Neural progenitor cell (in vitro differentiated cells): ENCODE results near the gene METTL9. TPM values are rescaled to one million over a fixed set of nuclear protein-coding genes. Genes with fewer than 3 reads are reported as not detected.

Experiments used
- DNase-seq: peaks from one replicate; pipeline ENCODE4 v3.0.0-alpha.2; 2016; ENCODE audit warnings: low spot score
- H2AFZ ChIP-seq: fragments of 200-600 bp; sonication (generic); replicated peaks from 2 replicates; pipeline ENCODE4 v1.6.1; 2016; ENCODE audit warnings: antibody characterized with exemption
- H3F3A ChIP-seq: fragments of 200-600 bp; sonication (generic); 2 replicates; pipeline ENCODE4 v1.6.1; 2016; ENCODE audit warnings: antibody characterized with exemption, low read depth
- H3K27ac ChIP-seq: fragments of 200-600 bp; sonication (generic); 2 replicates; pipeline ENCODE4 v1.5.1; 2016; ENCODE audit warnings: mild to moderate bottlenecking
- H3K27me3 ChIP-seq: fragments of 200-600 bp; sonication (generic); 2 replicates; pipeline ENCODE4 v1.6.1; 2016; ENCODE audit warnings: mild to moderate bottlenecking, moderate library complexity
- H3K36me3 ChIP-seq: fragments of 200-600 bp; sonication (generic); 2 replicates; pipeline ENCODE4 v1.5.1; 2016
- H3K4me1 ChIP-seq: fragments of 200-600 bp; sonication (generic); 2 replicates; pipeline ENCODE4 v1.6.1; 2016; ENCODE audit warnings: mixed run types
- H3K4me2 ChIP-seq: fragments of 200-600 bp; sonication (generic); 2 replicates; pipeline ENCODE4 v1.6.1; 2016
- H3K4me3 ChIP-seq: fragments of 200-600 bp; sonication (generic); 2 replicates; pipeline ENCODE4 v1.5.1; 2016
- H3K79me2 ChIP-seq: fragments of 200-600 bp; sonication (generic); 2 replicates; pipeline ENCODE4 v1.6.1; 2016; ENCODE audit warnings: low read depth
- H3K9ac ChIP-seq: fragments of 200-600 bp; sonication (generic); 2 replicates; pipeline ENCODE4 v1.6.1; 2016
- H3K9me3 ChIP-seq: fragments of 200-600 bp; sonication (generic); 2 replicates; pipeline ENCODE4 v1.5.1; 2016; ENCODE audit warnings: low read depth
- H4K20me1 ChIP-seq: fragments of 200-600 bp; sonication (generic); 2 replicates; pipeline ENCODE4 v1.6.1; 2016; ENCODE audit warnings: low read depth
- H3K27ac Mint-ChIP-seq: 3 replicates; pipeline ENCODE4 v1.8.0; 2021; ENCODE audit warnings: mixed read lengths
- H3K27me3 Mint-ChIP-seq: 2 replicates; pipeline ENCODE4 v1.8.0; 2022; ENCODE audit warnings: low read depth, mild to moderate bottlenecking, inconsistent platforms, moderate library complexity, mixed read lengths; ENCODE audit not compliant: insufficient read depth
- H3K36me3 Mint-ChIP-seq: 3 replicates; pipeline ENCODE4 v1.8.0; 2021; ENCODE audit warnings: mixed read lengths
- H3K4me1 Mint-ChIP-seq: 3 replicates; pipeline ENCODE4 v1.8.0; 2021; ENCODE audit warnings: mixed read lengths
- H3K4me3 Mint-ChIP-seq: 3 replicates; pipeline ENCODE4 v1.8.0; 2021; ENCODE audit warnings: mild to moderate bottlenecking, moderate library complexity, mixed read lengths
- H3K9me3 Mint-ChIP-seq: 3 replicates; pipeline ENCODE4 v1.8.0; 2020; ENCODE audit warnings: mixed read lengths
- EZH2 ChIP-seq: fragments of 200-600 bp; sonication (generic); IDR thresholded peaks from 2 replicates; pipeline ENCODE4 v1.6.1; 2017; ENCODE audit warnings: antibody characterized with exemption, mild to moderate bottlenecking, moderate library complexity
- EZH2phosphoT487 ChIP-seq: fragments of 200-600 bp; sonication (generic); IDR thresholded peaks from 2 replicates; pipeline ENCODE4 v1.6.1; 2017; ENCODE audit warnings: antibody characterized with exemption
- total RNA-seq: library from RNA; depleted of rRNA; stranded (reverse); fragments of >200 nt; gene quantifications from 2 replicates; pipeline ENCODE4 v1.2.3, GENCODE V29; 2015; ENCODE audit warnings: low replicate concordance
- TF ChIP-seq, protein P1 (sequence below): fragments of 200-600 bp; sonication (generic); IDR thresholded peaks from 2 replicates; pipeline ENCODE4 v1.5.1; 2017; ENCODE audit warnings: antibody characterized with exemption, mild to moderate bottlenecking

Gene METTL9
- total RNA-seq, 1 donor from 2014 or later, result 329 TPM

DNA sequence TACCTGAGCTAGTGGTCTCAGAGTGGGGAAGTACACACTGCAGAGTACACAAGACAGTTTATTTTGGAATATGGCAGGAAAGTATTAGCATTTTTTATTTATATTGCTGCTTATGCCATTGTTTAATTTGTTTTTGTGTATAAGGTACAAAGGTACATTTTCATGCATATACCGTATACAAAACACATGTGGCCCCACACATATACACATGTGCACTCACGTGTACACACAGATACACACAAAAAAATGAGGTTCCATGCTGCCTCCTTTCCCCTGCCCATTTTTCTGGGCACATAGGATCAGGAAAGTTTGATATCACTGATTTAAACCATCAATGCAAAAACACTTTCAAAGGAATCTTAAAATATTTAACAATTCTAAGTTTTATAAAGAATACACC, 40.1 kb downstream of the METTL9 start:
- H3K36me3 Mint-ChIP-seq, result peaks cover 7% of the 10 kb centered on the region
- TF ChIP-seq, protein P1, sequence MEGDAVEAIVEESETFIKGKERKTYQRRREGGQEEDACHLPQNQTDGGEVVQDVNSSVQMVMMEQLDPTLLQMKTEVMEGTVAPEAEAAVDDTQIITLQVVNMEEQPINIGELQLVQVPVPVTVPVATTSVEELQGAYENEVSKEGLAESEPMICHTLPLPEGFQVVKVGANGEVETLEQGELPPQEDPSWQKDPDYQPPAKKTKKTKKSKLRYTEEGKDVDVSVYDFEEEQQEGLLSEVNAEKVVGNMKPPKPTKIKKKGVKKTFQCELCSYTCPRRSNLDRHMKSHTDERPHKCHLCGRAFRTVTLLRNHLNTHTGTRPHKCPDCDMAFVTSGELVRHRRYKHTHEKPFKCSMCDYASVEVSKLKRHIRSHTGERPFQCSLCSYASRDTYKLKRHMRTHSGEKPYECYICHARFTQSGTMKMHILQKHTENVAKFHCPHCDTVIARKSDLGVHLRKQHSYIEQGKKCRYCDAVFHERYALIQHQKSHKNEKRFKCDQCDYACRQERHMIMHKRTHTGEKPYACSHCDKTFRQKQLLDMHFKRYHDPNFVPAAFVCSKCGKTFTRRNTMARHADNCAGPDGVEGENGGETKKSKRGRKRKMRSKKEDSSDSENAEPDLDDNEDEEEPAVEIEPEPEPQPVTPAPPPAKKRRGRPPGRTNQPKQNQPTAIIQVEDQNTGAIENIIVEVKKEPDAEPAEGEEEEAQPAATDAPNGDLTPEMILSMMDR, result no peak
- TF ChIP-seq EZH2phosphoT487 (no peak), EZH2 (no peak)
- Histone ChIP-seq H3F3A (no peaks in the 10 kb centered on the region), H3K9me3 (no peaks in the 10 kb centered on the region), H3K9ac (no peak overlapping the region), H3K4me1 (no peaks in the 10 kb centered on the region), H3K4me2 (no peak overlapping the region), H3K36me3 (no peaks in the 10 kb centered on the region), H4K20me1 (no peaks in the 10 kb centered on the region), H2AFZ (no peak overlapping the region), H3K79me2 (no peaks in the 10 kb centered on the region), H3K27ac (no peak overlapping the region), H3K27me3 (no peaks in the 10 kb centered on the region), H3K4me3 (no peak overlapping the region)
- H3K9me3 Mint-ChIP-seq, result no peaks in the 10 kb centered on the region
- no peak overlapping the region for H3K27ac Mint-ChIP-seq
- no peak overlapping the region for H3K4me3 Mint-ChIP-seq
- H3K4me1 Mint-ChIP-seq, result peaks cover 9% of the 10 kb centered on the region
- DNase-seq, result no peak
- peaks cover 6% of the 10 kb centered on the region for H3K27me3 Mint-ChIP-seq

DNA sequence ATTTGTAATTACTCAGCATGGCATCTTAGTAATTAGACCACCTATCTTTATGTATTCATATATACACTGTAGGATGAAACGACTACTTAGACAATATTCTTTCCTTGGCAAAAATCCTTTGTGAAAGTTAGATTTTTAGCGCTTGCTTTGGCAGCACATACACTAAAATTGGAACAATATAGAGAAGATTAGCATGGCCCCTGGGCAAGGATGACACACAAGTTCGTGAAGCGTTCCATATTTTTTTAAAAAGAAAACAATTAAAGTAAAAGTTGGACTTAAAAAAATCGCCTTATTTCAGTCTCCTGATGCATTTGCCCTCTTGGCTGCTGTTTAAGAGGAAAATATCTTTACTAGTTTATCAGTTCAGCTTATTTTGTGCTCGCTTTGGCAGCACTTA, 42.5 kb downstream of the METTL9 start:
- H3K4me1 ChIP-seq, result no peaks in the 10 kb centered on the region
- no peak overlapping the region for H3K9ac ChIP-seq
- H3K4me3 Mint-ChIP-seq, result no peak overlapping the region
- TF ChIP-seq EZH2, result no peak
- TF ChIP-seq, protein P1, result no peak
- no peak for TF ChIP-seq EZH2phosphoT487
- no peaks in the 10 kb centered on the region for H3K9me3 Mint-ChIP-seq
- DNase-seq, result no peak
- no peaks in the 10 kb centered on the region for H3K4me1 Mint-ChIP-seq
- H2AFZ ChIP-seq, result no peak overlapping the region
- H3K79me2 ChIP-seq, result peaks cover 1% of the 10 kb centered on the region
- no peak overlapping the region for H3K27ac ChIP-seq
- no peaks in the 10 kb centered on the region for H4K20me1 ChIP-seq
- H3K9me3 ChIP-seq, result no peaks in the 10 kb centered on the region
- peaks cover 3% of the 10 kb centered on the region for H3K36me3 Mint-ChIP-seq
- no peaks in the 10 kb centered on the region for H3F3A ChIP-seq
- H3K27me3 Mint-ChIP-seq, result no peaks in the 10 kb centered on the region
- H3K4me2 ChIP-seq, result no peak overlapping the region
- H3K27ac Mint-ChIP-seq, result no peak overlapping the region
- H3K4me3 ChIP-seq, result no peak overlapping the region
- no peaks in the 10 kb centered on the region for H3K27me3 ChIP-seq
- H3K36me3 ChIP-seq, result no peaks in the 10 kb centered on the region

DNA sequence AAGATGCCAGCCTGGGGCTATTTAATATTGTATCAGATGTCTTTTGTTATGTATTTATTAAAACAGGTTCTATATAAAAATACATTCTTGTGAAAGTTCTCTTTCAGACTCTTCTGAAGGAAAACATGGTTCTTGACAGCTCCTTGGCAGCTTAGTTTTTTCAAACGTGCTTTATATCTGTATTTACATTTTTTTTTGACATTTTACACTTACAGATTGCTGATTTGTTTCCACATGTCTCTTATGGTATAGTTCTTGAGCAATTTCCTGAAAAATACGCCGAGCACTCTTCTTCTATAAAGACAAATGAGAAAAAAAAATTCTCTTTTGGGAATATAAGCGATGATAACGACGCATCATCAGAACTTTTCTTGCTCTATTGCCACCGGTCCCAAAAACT, 43.5 kb downstream of the METTL9 start:
- Mint-ChIP-seq H3K27ac (no peak overlapping the region), H3K9me3 (no peaks in the 10 kb centered on the region), H3K4me1 (no peaks in the 10 kb centered on the region), H3K4me3 (no peak overlapping the region), H3K27me3 (no peaks in the 10 kb centered on the region), H3K36me3 (peaks cover 4% of the 10 kb centered on the region)
- Histone ChIP-seq H2AFZ (no peak overlapping the region), H3K27me3 (no peaks in the 10 kb centered on the region), H3K79me2 (peaks cover 4% of the 10 kb centered on the region), H3K36me3 (no peaks in the 10 kb centered on the region), H4K20me1 (no peaks in the 10 kb centered on the region), H3K4me3 (no peak overlapping the region), H3K4me1 (no peaks in the 10 kb centered on the region), H3K4me2 (no peak overlapping the region), H3K9ac (no peak overlapping the region), H3K27ac (no peak overlapping the region), H3F3A (no peaks in the 10 kb centered on the region), H3K9me3 (no peaks in the 10 kb centered on the region)
- DNase-seq, result no peak
- TF ChIP-seq EZH2phosphoT487 (no peak), EZH2 (no peak)
- TF ChIP-seq, protein P1, result no peak

DNA sequence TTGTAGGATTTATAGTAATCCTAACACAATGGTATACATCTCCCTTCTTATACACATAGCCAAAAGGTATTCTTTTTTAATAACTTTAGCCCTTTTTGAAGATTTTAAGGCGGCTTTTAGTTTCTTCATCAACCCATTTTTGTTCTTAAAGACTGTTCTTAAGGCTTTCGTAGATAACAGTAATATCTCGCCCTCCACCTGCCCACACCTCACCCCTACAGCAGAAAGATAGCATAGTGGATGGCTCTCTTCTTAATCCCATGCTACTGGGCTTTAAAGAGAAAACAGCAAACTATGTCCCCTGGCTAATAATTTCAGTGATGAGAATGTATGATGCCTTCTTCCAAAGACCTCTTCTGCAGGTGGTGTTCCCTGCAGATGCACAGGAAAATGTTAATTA, 44.4 kb downstream of the METTL9 start:
- no peaks in the 10 kb centered on the region for H3K4me1 ChIP-seq
- Mint-ChIP-seq H3K4me1 (no peaks in the 10 kb centered on the region), H3K9me3 (no peaks in the 10 kb centered on the region), H3K27me3 (no peaks in the 10 kb centered on the region), H3K27ac (no peak overlapping the region), H3K4me3 (no peak overlapping the region), H3K36me3 (peaks cover 6% of the 10 kb centered on the region)
- H3K9me3 ChIP-seq, result no peaks in the 10 kb centered on the region
- H3K4me3 ChIP-seq, result no peak overlapping the region
- H3K79me2 ChIP-seq, result peaks cover 4% of the 10 kb centered on the region
- no peaks in the 10 kb centered on the region for H3K27me3 ChIP-seq
- no peak for DNase-seq
- H3K4me2 ChIP-seq, result no peak overlapping the region
- no peak overlapping the region for H2AFZ ChIP-seq
- TF ChIP-seq EZH2, result no peak
- no peak for TF ChIP-seq EZH2phosphoT487
- TF ChIP-seq, protein P1, result no peak
- H3F3A ChIP-seq, result no peaks in the 10 kb centered on the region
- no peaks in the 10 kb centered on the region for H4K20me1 ChIP-seq
- H3K36me3 ChIP-seq, result no peaks in the 10 kb centered on the region
- H3K9ac ChIP-seq, result no peak overlapping the region
- no peak overlapping the region for H3K27ac ChIP-seq
